SK-N-SH treated with all-trans-retinoic acid at 6 μM for 48 hours (cell line): ENCODE measurements around the gene CBLB.

Source experiments
- ATAC-seq: fragments of 200-7000 bp; cut with Tn5 transposase; 3 replicates; pipeline ENCODE4 v1.9.1; 2020; ENCODE audit warnings: mild to moderate bottlenecking, moderate library complexity
- ARNTL ChIP-seq: fragments of 450-650 bp; formaldehyde crosslinking; IDR thresholded peaks from 2 replicates; pipeline ENCODE4 v1.5.0; 2020; ENCODE audit warnings: low read depth, mild to moderate bottlenecking, moderate library complexity, borderline replicate concordance
- BACH2 ChIP-seq: fragments of 250-450 bp; sonication (Bioruptor Pico); IDR thresholded peaks from 2 replicates; pipeline ENCODE4 v1.9.0; 2021; ENCODE audit warnings: mild to moderate bottlenecking, borderline replicate concordance
- CSDC2 ChIP-seq: fragments of 250-450 bp; sonication (Bioruptor Pico); IDR thresholded peaks from 2 replicates; pipeline ENCODE4 v1.5.0; 2020; ENCODE audit warnings: mild to moderate bottlenecking, moderate library complexity
- ESRRG ChIP-seq: fragments of 250-450 bp; sonication (Bioruptor Pico); IDR thresholded peaks from 2 replicates; pipeline ENCODE4 v1.6.1; 2021; ENCODE audit warnings: mild to moderate bottlenecking
- GLIS3 ChIP-seq: fragments of 250-450 bp; sonication (Bioruptor Pico); IDR thresholded peaks from 2 replicates; pipeline ENCODE4 v1.5.0; 2020; ENCODE audit warnings: mild to moderate bottlenecking, moderate library complexity
- ISL1 ChIP-seq: fragments of 250-450 bp; sonication (Bioruptor Pico); IDR thresholded peaks from 2 replicates; pipeline ENCODE4 v2.1.2; 2022; ENCODE audit warnings: mild to moderate bottlenecking, moderate library complexity
- SNAI2 ChIP-seq: fragments of 250-450 bp; sonication (Bioruptor Pico); IDR thresholded peaks from 2 replicates; pipeline ENCODE4 v1.5.0; 2020; ENCODE audit warnings: mild to moderate bottlenecking, moderate library complexity
- TCF4 ChIP-seq: fragments of 250-450 bp; sonication (Bioruptor Pico); IDR thresholded peaks from 2 replicates; pipeline ENCODE4 v1.8.0; 2021; ENCODE audit warnings: mild to moderate bottlenecking, moderate library complexity, borderline replicate concordance
- TOX ChIP-seq: fragments of 250-450 bp; sonication (Bioruptor Pico); IDR thresholded peaks from 2 replicates; pipeline ENCODE4 v1.8.0; 2021; ENCODE audit warnings: mild to moderate bottlenecking, moderate library complexity, borderline replicate concordance
- ZC3H10 ChIP-seq: fragments of 250-450 bp; sonication (Bioruptor Pico); IDR thresholded peaks from 2 replicates; pipeline ENCODE4 v1.5.1; 2021; ENCODE audit warnings: mild to moderate bottlenecking, moderate library complexity
- ZFP3 ChIP-seq: fragments of 250-450 bp; sonication (Bioruptor Pico); IDR thresholded peaks from 2 replicates; pipeline ENCODE4 v1.5.0; 2020; ENCODE audit warnings: mild to moderate bottlenecking, moderate library complexity
- ZNF565 ChIP-seq: fragments of 450-650 bp; formaldehyde crosslinking; conservative IDR thresholded peaks from 2 replicates; pipeline ENCODE4 v1.5.0; 2020; ENCODE audit warnings: low read depth, mild to moderate bottlenecking, moderate library complexity
- ZNF70 ChIP-seq: fragments of 450-650 bp; formaldehyde crosslinking; IDR thresholded peaks from 2 replicates; pipeline ENCODE4 v1.5.0; 2020; ENCODE audit warnings: mild to moderate bottlenecking, moderate library complexity
- TF ChIP-seq, protein P1 (sequence below): fragments of 250-450 bp; sonication (Bioruptor Pico); IDR thresholded peaks from 2 replicates; pipeline ENCODE4 v1.8.0; 2021; ENCODE audit warnings: low read depth, mild to moderate bottlenecking, moderate library complexity, borderline replicate concordance
- TF ChIP-seq, protein P2 (sequence below): fragments of 250-450 bp; sonication (Bioruptor Pico); IDR thresholded peaks from 2 replicates; pipeline ENCODE4 v1.5.1; 2021; ENCODE audit warnings: mild to moderate bottlenecking, moderate library complexity
- TF ChIP-seq, protein P3 (sequence below): fragments of 250-450 bp; sonication (Bioruptor Pico); IDR thresholded peaks from 2 replicates; pipeline ENCODE4 v1.5.1; 2020; ENCODE audit warnings: low read depth, mild to moderate bottlenecking, moderate library complexity
- TF ChIP-seq, protein P4 (sequence below): fragments of 250-450 bp; sonication (Bioruptor Pico); IDR thresholded peaks from 2 replicates; pipeline ENCODE4 v1.8.0; 2020; ENCODE audit warnings: mild to moderate bottlenecking, moderate library complexity, borderline replicate concordance
- TF ChIP-seq, protein P5 (sequence below): fragments of 250-450 bp; sonication (Bioruptor Pico); IDR thresholded peaks from 2 replicates; pipeline ENCODE4 v1.5.0; 2020; ENCODE audit warnings: mild to moderate bottlenecking, moderate library complexity

The CBLB gene

DNA sequence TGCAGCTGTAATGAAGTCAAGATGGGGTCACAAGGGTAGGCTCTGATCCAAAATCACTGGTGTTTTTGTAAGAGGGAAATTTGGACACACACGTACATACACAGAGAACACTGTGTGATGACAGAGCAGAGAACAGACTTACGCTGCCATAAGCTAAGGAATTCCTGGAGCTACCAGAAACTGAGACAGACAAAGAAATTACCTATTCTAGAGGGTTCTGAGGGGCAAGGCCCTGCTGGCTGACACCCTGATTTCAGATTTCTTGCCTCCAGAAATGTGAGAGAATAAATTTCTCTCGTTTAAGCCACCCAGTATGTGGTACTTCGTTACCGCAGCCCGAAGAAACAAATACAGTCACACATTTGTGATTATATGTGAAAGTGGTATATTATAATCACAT, 24.8 kb downstream of the CBLB start (continued):
- TF ChIP-seq, protein P1, sequence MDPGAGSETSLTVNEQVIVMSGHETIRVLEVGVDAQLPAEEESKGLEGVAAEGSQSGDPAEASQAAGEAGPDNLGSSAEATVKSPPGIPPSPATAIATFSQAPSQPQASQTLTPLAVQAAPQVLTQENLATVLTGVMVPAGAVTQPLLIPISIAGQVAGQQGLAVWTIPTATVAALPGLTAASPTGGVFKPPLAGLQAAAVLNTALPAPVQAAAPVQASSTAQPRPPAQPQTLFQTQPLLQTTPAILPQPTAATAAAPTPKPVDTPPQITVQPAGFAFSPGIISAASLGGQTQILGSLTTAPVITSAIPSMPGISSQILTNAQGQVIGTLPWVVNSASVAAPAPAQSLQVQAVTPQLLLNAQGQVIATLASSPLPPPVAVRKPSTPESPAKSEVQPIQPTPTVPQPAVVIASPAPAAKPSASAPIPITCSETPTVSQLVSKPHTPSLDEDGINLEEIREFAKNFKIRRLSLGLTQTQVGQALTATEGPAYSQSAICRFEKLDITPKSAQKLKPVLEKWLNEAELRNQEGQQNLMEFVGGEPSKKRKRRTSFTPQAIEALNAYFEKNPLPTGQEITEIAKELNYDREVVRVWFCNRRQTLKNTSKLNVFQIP, result no peak
- TF ChIP-seq ZFP3 (CRISPR knock-in tag), result no peak
- no peak for TF ChIP-seq ZNF70 (CRISPR knock-in tag)
- TF ChIP-seq, protein P2, sequence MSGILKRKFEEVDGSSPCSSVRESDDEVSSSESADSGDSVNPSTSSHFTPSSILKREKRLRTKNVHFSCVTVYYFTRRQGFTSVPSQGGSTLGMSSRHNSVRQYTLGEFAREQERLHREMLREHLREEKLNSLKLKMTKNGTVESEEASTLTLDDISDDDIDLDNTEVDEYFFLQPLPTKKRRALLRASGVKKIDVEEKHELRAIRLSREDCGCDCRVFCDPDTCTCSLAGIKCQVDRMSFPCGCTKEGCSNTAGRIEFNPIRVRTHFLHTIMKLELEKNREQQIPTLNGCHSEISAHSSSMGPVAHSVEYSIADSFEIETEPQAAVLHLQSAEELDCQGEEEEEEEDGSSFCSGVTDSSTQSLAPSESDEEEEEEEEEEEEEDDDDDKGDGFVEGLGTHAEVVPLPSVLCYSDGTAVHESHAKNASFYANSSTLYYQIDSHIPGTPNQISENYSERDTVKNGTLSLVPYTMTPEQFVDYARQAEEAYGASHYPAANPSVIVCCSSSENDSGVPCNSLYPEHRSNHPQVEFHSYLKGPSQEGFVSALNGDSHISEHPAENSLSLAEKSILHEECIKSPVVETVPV (CRISPR knock-in tag), result no peak
- TF ChIP-seq, all 23 proteins: peak for 0

DNA sequence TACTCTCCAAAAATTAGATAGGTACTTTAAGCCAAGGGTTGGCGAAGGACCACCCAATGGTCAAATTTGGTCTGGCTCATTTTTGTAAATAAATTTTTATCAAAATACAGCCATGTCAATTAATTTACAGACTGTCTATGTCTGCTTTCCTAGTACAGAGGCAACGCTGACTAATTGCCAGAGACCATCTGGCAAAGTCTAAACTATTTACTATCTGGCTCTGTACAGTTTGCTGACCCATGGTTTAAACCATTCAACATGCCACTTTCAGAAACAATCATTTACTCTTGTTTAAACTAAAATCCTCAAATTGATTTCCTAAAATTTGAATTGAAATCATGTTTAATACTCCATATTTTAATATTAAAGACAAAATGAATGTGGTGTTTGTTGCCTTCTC, 25.9 kb downstream of the CBLB start:
- ATAC-seq, result no peak
- TF ChIP-seq GLIS3 (CRISPR knock-in tag), result no peak
- no peak for TF ChIP-seq ESRRG (CRISPR knock-in tag)
- no peak for TF ChIP-seq TOX
- TF ChIP-seq, protein P3, sequence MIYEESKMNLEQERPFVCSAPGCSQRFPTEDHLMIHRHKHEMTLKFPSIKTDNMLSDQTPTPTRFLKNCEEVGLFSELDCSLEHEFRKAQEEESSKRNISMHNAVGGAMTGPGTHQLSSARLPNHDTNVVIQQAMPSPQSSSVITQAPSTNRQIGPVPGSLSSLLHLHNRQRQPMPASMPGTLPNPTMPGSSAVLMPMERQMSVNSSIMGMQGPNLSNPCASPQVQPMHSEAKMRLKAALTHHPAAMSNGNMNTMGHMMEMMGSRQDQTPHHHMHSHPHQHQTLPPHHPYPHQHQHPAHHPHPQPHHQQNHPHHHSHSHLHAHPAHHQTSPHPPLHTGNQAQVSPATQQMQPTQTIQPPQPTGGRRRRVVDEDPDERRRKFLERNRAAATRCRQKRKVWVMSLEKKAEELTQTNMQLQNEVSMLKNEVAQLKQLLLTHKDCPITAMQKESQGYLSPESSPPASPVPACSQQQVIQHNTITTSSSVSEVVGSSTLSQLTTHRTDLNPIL, result no peak
- TF ChIP-seq, protein P4, sequence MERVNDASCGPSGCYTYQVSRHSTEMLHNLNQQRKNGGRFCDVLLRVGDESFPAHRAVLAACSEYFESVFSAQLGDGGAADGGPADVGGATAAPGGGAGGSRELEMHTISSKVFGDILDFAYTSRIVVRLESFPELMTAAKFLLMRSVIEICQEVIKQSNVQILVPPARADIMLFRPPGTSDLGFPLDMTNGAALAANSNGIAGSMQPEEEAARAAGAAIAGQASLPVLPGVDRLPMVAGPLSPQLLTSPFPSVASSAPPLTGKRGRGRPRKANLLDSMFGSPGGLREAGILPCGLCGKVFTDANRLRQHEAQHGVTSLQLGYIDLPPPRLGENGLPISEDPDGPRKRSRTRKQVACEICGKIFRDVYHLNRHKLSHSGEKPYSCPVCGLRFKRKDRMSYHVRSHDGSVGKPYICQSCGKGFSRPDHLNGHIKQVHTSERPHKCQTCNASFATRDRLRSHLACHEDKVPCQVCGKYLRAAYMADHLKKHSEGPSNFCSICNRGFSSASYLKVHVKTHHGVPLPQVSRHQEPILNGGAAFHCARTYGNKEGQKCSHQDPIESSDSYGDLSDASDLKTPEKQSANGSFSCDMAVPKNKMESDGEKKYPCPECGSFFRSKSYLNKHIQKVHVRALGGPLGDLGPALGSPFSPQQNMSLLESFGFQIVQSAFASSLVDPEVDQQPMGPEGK (CRISPR knock-in tag), result no peak
- TF ChIP-seq ARNTL (CRISPR knock-in tag), result no peak
- TF ChIP-seq, protein P1, result no peak
- TF ChIP-seq CSDC2 (CRISPR knock-in tag), result no peak
- TF ChIP-seq SNAI2, result no peak
- TF ChIP-seq ZNF565 (CRISPR knock-in tag), result no peak
- TF ChIP-seq TCF4 (CRISPR knock-in tag), result no peak
- TF ChIP-seq ISL1 (CRISPR knock-in tag), result no peak
- TF ChIP-seq, protein P5, sequence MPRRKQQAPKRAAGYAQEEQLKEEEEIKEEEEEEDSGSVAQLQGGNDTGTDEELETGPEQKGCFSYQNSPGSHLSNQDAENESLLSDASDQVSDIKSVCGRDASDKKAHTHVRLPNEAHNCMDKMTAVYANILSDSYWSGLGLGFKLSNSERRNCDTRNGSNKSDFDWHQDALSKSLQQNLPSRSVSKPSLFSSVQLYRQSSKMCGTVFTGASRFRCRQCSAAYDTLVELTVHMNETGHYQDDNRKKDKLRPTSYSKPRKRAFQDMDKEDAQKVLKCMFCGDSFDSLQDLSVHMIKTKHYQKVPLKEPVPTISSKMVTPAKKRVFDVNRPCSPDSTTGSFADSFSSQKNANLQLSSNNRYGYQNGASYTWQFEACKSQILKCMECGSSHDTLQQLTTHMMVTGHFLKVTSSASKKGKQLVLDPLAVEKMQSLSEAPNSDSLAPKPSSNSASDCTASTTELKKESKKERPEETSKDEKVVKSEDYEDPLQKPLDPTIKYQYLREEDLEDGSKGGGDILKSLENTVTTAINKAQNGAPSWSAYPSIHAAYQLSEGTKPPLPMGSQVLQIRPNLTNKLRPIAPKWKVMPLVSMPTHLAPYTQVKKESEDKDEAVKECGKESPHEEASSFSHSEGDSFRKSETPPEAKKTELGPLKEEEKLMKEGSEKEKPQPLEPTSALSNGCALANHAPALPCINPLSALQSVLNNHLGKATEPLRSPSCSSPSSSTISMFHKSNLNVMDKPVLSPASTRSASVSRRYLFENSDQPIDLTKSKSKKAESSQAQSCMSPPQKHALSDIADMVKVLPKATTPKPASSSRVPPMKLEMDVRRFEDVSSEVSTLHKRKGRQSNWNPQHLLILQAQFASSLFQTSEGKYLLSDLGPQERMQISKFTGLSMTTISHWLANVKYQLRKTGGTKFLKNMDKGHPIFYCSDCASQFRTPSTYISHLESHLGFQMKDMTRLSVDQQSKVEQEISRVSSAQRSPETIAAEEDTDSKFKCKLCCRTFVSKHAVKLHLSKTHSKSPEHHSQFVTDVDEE (CRISPR knock-in tag), result no peak
- TF ChIP-seq, protein P2 (CRISPR knock-in tag), result no peak
- no peak for TF ChIP-seq ZNF70 (CRISPR knock-in tag)
- TF ChIP-seq ZFP3 (CRISPR knock-in tag), result no peak
- TF ChIP-seq, all 23 proteins: peak for 0

DNA sequence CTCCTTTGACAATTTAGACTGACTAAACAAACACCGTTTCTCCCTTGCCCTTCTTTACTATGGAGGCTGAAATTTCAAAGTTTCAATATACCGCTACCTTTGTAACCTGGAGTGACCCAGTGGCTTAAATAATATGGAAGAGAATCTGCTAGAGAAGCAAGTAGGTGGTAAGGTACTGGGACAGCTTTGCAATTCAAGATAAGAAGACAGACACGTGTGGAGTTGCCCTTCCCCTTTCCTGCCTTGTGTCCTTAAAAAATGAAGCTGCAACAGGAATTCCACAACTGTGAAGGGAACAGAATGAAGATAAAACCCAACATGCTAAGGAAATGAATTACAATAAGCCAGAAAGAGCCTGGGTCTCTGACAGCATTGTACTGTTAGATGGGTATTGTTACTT, 26.4 kb downstream of the CBLB start:
- TF ChIP-seq BACH2 (CRISPR knock-in tag), result no peak
- TF ChIP-seq ZC3H10 (CRISPR knock-in tag), result no peak
- no peak for TF ChIP-seq CSDC2 (CRISPR knock-in tag)
- TF ChIP-seq, protein P1, result no peak
- ATAC-seq, result no peak
